ENCODE results near the gene YIPF3.
A peak's percentile ranks its signal among the peaks of the same experiment; 100 is the strongest.
"Not testable (repeated sequence)": the region's sequence is repeated elsewhere in the genome, so short reads cannot be mapped to it uniquely, and the experiment has no call there.

YIPF3 gene

DNA sequence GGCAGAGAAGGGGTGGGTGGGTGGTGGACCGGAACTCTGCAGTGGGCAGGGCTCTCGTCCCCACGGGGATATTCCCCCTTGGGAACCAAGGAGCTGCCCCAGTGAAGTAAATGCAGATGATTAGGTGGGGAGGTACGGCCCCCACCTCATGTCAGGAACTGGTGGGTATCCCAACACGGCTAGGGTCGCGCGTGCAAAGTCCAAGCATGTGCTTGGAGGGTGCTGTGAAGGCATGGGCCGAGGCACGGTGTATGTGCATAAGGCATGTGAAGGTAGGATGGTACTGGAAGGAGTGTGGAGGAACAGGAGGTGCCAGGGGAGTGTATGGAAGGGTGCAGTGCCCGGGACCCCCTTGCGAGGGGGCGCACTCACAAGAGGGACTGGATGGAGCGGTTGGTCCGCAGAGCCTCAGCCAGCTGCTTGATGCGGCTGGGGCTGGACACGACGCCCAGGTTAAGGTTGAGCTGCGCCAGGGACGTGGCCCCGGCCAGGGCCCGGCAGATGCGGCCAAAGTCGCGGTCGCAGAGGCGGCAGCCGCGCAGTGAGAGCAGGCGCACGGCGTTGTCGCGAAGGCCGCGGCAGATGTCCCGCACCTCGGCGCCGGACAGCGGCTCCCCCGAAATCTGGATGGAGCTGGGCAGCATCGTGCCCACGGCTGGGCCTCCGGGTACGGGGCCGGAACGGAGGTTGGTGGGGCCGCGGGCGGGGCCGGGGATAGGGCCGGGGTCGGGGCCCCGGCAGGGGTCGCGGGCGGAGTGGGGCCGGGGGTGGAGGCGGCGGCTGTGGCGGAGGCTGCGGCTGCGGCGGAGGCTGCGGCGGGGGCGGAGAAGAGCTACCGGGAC, 7.4 kb downstream of the YIPF3 start:
- DNase-seq: no peak

DNA sequence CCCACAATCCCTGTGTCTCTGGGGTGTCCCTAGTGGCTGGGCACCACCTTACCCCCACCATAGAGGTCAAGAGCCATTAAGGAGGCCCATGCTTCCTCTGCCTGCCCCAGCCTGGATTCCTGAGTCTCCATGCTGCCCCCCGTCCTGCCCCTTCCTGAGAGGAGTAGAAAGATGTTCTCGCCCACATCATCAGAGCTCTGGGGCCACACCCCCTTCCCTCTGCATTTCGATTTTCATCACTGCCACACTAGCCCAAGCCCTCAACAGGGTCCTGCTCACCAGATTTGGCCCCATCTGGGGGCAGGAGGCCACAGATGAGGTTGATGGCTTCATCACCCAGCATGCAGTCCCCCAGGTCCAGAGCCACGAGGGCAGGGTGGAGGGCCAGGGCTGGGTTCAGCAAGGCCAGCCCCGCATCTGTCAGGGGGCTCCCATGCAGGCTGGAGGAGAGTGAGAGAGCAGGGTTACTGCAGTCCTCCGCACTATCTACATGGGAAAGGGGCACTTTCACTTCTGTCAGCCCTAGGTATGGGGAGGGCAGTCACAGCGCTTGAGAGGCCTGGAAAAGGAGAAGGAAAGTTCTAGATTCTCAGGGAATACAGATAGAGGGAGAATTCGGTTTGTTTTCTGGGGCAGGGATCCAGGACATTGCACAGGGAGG, 8.1 kb downstream of the YIPF3 start:
- no peak for DNase-seq

DNA sequence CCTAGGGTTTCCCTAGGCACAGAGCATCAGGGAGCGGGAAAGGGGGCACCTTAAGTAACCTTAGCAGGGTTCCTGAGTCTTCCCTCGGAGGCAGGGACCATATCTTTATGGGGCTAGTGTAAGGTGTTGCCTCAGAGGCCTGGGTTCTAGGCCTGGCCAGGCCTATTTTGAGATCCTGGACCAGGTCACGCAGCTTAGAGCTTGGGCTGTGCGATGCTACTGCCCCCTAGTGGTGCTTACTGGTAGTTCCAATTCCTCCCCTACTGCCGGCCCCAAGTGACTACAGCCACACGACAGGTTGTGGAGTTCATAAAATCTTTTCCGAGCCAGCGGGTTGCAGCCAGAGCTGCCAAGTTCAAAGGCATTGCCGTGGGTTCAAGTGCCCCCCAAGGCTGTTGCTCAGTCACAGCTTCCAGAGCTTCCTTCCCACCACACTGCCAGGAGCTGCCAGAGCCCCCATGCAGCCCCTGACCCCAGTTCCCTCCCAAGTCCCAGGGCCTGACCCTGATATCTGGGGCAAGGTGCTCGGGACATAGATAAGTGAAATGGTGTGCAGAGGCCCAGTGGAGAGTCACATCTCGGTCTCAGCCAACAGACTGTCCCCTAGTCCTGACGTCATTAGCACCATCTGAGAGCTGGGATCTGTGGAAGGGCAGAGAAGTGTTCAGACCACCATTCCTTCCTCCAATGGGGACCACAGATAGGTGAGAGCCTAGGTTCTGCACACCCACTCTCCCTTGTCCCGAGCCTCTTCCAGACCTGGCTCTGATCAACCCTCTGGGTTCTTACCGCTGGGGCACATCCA, 9.9 kb downstream of the YIPF3 start:
- peak; percentile 76 for DNase-seq

DNA sequence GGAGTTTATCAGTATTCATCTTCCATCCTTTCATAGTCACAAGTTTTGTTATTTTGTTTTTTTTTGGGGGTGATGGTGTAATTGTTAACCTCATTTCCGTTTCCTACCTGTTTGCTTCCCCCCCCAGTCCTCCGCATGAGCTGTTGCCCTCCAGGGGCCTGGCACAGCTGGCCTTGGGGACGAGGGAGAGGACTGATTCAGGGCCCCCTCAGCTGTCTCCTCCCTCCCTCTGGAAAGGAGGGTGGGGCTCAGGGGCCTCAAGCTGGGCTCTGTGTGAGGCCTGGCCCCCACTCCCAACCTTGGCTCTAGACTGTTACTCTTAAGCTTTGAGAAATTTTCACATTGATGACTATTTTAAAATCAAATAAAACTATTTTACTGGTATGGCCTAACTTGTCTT, 10.6 kb downstream of the YIPF3 start:
- no peak for DNase-seq

DNA sequence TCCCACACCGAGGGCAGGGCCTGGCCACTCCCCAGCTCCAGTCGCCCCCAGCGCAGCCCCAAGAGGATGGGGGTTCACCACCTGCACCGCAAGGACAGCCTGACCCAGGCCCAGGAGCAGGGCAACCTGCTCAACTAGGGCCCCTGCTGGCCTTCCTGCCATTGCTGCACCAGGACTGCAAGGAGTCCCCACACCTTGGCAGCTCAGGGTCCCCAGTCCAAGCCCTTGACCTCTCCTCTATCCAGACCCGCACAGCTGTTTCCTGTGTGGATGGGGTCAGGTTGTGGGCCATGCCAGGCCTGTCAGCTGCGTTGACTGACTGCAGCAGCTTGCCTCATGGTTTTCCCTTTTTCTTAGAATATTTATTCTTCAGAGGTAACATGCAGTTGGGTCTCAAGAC, 11.0 kb downstream of the YIPF3 start:
- no peak for DNase-seq

DNA sequence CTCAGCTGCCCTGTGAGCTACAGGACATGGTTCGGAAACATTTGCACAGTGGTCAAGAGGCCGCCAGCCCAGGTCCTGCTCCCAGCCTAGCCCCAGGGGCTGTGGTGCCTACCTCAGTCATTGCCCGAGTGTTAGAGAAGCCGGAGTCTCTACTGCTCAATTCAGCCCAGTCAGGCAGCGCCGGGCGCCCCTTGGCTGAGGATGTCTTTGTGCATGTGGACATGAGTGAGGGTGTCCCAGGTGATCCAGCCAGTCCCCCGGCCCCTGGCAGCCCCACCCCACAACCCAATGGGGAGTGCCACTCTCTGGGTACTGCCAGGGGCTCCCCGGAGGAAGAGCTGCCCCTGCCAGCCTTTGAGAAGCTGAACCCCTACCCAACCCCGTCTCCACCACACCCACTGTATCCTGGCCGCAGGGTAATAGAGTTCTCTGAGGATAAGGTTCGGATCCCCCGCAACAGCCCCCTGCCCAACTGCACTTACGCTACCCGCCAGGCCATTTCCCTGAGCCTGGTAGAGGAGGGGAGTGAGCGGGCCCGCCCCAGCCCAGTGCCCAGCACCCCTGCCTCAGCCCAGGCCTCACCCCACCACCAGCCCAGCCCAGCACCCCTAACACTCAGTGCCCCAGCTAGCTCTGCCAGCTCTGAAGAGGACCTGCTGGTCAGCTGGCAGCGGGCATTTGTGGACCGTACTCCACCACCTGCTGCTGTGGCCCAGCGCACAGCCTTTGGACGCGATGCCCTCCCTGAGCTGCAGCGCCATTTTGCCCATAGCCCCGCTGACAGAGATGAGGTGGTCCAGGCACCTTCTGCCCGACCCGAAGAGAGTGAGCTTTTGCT, 11.8 kb downstream of the YIPF3 start:
- DNase-seq: no peak

DNA sequence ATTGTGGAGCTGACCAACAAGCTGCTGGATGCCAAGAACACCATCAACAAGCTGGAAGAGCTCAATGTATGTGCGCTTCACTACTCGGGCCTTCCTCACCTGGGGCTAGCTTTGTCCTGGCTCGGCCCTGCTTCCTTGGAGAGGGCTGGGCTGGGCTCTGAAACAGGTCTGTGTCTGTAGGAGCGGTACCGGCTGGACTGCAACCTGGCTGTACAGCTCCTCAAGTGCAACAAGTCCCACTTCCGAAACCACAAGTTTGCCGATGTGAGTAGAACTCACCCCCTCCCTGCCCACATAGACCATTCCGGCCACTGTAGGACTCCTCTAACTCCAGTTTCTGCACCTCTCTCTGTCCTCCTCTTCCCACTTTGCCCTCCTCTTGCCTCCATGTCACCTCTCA, 13.3 kb downstream of the YIPF3 start:
- no peak for DNase-seq

DNA sequence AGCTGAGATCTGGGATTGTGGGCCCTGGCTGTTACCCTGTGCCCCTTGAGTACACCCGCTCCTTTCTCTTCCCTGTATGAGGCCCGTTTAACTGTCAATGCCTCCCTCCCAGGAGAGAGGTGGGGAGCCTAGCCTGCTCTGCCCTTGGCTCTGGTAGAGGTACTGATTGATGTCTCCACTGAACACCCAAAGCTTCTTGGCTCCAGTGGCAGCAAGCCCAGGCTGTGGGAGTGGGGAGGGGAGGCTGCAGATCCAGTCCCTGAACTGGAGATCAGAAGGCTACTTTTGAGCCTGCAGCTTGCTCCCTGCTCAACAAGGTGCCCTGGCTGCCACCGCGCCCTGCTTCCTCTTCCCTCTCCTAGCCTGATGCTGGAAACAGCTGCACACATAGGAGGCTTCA, 14.1 kb downstream of the YIPF3 start:
- no peak for DNase-seq

DNA sequence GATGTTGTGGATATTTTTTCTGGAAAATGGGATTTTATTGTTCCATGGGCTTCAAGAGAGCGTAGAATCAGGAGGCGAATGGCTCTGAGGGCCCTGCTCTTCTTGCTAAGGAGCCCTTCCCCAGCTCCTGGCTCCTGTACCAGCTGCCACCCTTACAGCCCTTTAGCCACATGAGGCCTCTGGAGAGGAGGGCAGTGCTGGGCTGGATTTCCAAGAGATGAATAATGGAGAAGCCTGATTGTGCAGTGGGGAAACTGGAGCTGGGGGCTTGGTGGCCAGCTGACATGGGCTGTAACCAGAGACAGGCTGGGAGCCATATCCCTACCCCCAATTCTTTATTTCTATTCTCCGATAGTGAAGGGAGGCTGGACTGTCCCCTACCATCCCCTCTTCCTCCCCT, 15.8 kb downstream of the YIPF3 start:
- DNase-seq: no peak

DNA sequence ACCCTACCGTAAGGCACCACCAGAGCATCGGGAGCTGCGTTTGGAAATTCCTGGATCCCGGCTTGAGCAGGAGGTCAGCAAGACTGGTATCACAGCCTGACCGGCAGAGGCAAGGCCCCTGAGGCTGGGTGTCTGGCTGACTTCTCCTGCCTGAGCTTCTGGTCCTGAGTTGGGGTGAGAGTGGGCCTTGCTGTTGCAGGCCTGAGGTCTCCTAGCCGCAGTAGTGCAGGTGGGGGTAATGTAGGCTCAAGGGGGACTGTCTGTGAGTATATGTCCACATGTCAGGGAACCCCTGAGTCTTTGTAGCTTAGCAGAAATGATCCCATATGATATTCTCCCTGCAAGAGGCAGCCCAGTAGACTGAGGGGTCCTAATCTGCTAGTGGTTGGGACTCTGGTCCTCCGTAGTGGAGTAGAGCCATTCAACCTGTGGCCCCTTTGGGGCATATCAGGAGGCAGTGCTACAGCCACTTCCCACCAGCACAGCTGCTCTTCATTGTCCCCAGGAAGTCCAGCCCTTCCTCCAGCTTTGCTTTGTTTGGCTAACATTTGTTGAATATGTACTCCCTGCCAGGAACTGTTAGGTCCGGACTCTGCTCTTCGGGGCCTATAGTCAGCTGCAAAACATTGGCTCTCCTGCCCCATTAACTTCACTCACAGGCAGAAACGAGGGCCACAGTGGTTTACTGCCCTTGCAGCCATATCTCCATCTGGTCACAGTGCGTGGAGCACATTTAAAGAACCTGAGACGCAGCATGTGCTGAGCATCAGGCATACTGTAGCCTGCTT, 17.5 kb downstream of the YIPF3 start:
- DNase-seq: no peak

DNA sequence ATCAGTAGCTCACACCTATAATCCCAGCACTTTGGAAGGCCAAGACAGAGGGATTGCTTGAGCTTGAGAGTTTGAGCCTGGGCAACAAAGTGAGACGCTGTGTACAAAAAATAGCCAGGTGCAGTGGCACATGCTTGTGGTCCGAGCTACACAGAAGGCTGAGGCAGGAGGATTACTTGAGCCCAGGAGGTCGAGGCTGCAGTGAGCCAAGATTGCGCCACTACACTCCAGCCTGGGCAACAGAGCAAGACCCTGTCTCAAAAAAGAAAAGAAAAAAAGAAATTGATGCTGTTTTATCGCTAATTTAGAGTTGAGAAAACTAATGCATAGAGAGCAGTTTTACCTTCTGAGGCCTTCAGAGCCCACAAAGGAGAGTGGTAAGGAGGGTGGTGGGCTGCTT, 18.4 kb downstream of the YIPF3 start:
- DNase-seq: not testable (repeated sequence)

DNA sequence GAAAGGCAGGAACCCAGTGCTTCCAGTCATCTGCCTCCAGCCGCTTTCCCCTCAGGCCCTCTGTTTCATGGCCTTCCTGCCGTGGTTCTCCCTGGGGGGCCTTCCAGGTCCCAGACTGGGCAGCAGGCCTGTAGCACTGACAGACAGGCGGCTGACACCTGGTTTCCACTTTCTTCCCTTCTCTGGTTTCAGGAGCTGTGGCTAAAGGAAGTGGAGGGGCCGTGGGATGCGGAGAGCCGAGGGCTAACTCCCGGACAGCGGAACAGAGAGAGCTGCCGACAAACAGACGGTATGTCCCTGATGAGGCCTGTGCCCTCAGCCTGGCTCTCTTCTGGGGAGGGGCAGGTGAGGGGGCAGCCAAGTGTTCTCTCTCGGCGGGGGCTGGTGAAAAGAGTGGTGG, 19.0 kb downstream of the YIPF3 start:
- DNase-seq: no peak

DNA sequence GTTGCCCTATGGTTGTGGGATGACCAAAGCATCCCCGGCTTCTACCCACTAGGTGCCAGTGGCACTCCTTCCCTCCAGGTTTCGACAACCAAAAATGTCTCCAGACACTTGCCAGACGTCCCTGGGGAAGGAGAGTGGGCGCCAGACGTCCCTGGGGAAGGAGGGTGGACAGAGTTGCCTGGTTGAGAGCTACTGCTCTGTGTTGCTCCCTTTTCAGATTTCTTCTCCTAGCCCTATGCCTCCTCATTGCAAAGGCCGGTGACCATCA, 19.7 kb downstream of the YIPF3 start:
- DNase-seq: no peak

DNA sequence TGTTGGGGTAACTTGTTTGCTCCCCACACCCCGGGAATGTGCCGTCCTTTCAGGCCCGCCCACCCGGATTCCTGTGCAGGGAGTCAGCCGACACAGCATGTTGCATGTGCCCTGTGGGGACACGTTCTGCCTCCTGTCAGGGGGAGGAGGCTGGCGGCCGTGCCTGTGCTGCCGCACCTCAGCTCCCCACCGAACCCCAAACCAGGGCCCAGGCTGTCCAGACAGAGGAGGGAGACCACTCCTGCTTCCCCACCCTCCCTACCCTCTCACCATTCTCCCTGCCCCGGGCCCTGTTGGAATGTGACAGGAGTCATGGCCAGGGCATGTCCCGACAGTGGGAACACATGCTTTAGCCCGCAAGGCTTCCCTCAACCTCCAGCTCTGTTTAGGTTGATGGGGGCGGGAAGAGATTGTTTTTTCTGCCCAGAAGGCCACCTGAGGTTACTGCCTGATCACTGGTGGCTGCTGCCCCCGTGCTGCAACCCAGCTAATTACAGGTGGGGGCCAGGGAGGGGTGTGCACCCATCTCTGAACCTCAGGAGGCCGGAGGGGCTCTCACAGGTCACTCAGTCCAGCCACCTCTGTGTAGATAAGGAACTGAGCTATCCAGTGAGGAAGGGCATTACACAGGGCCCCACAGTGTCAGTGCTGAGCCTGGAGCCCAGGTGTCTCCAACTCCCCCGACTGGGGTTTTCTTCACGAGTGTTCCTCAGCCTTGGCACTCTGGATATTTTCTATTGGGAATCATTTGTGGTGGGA, 20.2 kb downstream of the YIPF3 start:
- no peak for DNase-seq

DNA sequence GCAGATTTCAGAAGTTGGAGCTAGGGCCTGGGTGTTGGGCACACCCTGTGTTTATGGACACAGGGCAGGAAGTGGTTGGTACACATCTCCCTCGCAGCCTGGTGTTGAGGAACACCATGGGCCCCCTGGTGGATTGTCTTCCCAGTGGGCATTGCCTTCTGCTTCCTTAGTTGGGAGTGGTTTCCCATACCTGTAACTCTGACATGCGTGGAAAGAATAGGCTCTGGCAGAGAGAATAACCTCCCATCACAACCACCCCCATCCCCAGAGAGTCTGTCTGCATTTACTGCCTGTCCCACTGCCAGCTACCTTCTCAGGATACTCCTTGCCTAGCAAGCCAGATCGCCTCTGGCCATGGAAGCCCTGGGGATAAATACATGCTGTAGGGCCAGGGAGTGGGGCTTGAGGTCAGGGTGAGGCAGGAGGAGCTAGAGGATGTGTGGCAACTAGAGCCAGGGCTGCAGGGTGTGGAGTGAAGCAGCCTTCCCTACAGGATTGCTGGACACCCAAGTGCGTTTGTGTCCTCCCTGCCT, 21.3 kb downstream of the YIPF3 start:
- peak; percentile 31 for DNase-seq

DNA sequence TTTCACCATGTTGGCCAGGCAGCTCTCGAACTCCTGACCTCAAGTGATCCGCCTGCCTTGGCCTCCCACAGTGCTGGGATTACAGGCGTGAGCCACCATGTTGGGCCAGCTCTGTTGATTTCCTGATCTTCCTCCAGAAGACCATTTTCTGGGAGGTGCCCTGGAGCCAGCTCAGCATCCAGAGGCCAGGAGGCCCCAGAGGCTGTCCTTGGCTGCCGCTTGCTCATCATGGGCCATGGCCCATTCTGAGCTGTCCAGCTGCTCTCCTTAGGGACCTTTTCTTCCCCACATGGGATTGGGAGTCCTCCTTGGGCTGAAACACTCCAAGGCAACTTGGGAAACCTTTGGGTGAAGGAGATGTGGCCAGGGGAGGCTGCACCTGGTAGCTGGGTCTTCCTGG, 22.0 kb downstream of the YIPF3 start:
- DNase-seq: no peak

DNA sequence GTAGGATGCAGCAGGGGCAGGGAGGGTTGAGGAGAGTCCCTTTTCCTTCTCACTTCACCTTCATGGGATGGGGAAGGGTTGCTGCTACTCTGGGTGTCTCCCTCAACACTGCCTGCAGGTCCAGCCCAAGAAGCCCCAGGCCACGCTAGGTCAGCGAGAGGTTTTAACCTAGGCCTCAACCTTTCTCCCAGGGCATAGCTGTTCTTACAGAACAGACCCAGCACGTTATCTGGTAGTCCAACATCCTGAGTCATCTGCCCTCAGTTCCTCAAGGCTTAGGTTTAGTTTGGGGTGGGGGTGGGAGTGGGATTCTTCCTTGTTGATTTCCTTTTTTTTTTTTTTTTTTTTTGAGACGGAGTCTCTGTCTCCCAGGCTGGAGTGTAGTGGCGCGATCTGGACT, 22.4 kb downstream of the YIPF3 start:
- no peak for DNase-seq

DNA sequence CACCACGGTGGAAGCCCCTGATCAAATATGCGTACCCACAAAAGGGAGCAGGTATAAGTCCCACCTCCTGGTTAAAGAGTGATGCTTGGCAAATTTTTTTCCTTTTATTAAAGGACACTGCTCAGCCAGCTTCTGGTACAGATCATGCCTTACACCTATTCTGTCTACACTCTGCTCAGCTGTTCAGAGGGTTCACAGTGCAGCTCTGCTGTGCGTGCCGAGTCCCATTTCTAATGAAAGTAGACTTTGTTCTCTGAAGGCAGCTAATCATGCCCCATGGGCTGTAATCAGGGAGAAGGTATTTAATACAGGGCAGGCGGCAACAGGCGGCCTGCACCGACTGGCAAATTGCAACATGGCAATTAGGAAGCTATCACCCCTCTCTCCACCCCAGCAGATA, 22.9 kb downstream of the YIPF3 start:
- no peak for DNase-seq

DNA sequence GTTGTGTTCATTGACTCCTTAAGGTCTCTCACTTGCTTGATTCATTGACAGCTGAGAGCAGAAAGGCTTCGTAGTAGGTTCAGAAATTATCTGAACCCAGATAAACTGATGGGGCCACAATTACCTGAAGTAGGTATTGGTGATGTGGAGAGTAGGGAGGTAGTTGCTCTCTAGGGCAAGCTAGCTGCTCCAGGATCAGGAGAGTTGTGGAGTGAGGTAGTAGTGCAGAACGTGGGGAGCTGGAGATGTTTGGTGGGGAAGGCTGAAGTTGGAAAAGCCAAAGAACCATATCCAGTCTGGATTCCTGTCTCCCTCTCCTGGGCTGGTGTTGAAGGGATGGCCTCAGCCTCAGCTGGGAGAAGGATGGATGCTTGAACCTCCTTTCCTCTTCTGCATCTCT, 23.5 kb downstream of the YIPF3 start:
- no peak for DNase-seq

DNA sequence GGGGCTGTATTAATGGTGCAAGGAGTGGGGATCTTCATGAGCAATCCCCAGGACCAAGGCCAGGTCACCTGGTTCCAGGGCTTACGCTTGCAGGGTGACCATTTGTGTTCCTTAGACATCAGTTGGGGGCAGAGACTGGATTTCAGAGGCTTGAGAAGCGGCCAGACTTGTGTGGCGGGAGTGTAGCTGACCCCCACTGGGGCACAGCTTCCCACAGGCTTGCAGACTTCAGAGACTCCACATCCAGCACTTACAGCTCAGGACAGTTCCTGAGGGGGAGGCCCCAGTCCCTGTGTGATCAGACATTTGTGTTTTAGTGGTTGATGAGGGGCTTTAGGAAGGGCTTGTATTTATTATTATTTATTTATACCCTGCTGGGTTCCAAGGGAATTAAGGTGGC, 24.1 kb downstream of the YIPF3 start:
- DNase-seq: no peak
